A549 (cell line): ENCODE data around the gene TPCN2. TPM values are rescaled to one million over a fixed set of nuclear protein-coding genes. Genes with fewer than 3 reads are reported as not detected.

Experiments
- ATAC-seq, 2 experiments: fragments of 200-7000 bp in 1 of 2; fragments of >200 bp in 1 of 2; cut with Nextera tagmentation in 1 of 2; cut with Tn5 transposase in 1 of 2; 3 replicates each; pipeline versions ENCODE4 v1.8.0 to v1.9.1; 2018 to 2020; ENCODE audit warnings: mild to moderate bottlenecking in 1 of 2, moderate library complexity in 1 of 2
- CTCF ChIA-PET: fragments of 300-600 bp; sonication (Branson Sonifier 250); formaldehyde crosslinking; extraction: SDS; loops from one replicate; lab custom pipeline; 2021; ENCODE audit warnings: antibody characterized with exemption, inconsistent platforms; lab: Yijun Ruan, JAX
- POLR2A ChIA-PET: fragments of 350-600 bp; formaldehyde crosslinking; extraction: SDS; loops from one replicate; lab custom pipeline; 2021; ENCODE audit warnings: antibody characterized with exemption, inconsistent platforms; lab: Yijun Ruan, JAX
- DNase-seq, 2 experiments: peaks; one replicate each; pipeline versions ENCODE4 v3.0.0 to v3.0.0-alpha.2; 2011 to 2016; ENCODE audit warnings: low read depth in 1 of 2, low spot score in 1 of 2
- FAIRE-seq: peaks from 2 replicates; lab custom pipeline; 2011; peaks lifted over from hg19 to GRCh38; lab: Jason Lieb, UNC
- H3K27ac ChIP-seq, 2 experiments: fragments of >200 bp; sonication (Bioruptor Twin); formaldehyde crosslinking; 3 replicates each; pipeline ENCODE4 v1.5.1; 2016 to 2017
- H3K4me1 ChIP-seq: fragments of >200 bp; sonication (Bioruptor Twin); formaldehyde crosslinking; 3 replicates; pipeline ENCODE4 v1.6.1; 2016
- H3K4me2 ChIP-seq: fragments of >200 bp; sonication (Bioruptor Twin); formaldehyde crosslinking; 3 replicates; pipeline ENCODE4 v1.6.1; 2016
- H3K4me3 ChIP-seq: fragments of >200 bp; sonication (Bioruptor Twin); formaldehyde crosslinking; 3 replicates; pipeline ENCODE4 v1.5.1; 2016
- H3K9me3 ChIP-seq: fragments of >200 bp; sonication (Bioruptor Twin); formaldehyde crosslinking; 3 replicates; pipeline ENCODE4 v1.6.1; 2016
- CEBPB ChIP-seq, 2 experiments: fragments of >200 bp in 1 of 2; sonication (Bioruptor Twin) in 1 of 2; formaldehyde crosslinking in 1 of 2; IDR thresholded peaks; 2 replicates each; pipeline ENCODE4 v1.6.1; 2012 to 2016
- EP300 ChIP-seq, 2 experiments: fragments of >200 bp; sonication (Bioruptor Twin); formaldehyde crosslinking; IDR thresholded peaks; 2 replicates in 1 of 2; 3 replicates in 1 of 2; pipeline ENCODE4 v1.6.1; 2016 to 2017
- FOXS1 ChIP-seq: fragments of 250-450 bp; sonication (Bioruptor Pico); IDR thresholded peaks from 2 replicates; pipeline ENCODE4 v1.5.0; 2020; ENCODE audit warnings: mild to moderate bottlenecking, moderate library complexity
- GATA3 ChIP-seq: IDR thresholded peaks from 2 replicates; pipeline ENCODE4 v1.6.1; 2012; ENCODE audit warnings: borderline replicate concordance
- HOXB13 ChIP-seq: fragments of 250-450 bp; sonication (Bioruptor Pico); IDR thresholded peaks from 2 replicates; pipeline ENCODE4 v1.5.0; 2020; ENCODE audit warnings: low read depth, mild to moderate bottlenecking, moderate library complexity
- HOXB5 ChIP-seq: fragments of 250-450 bp; sonication (Bioruptor Pico); IDR thresholded peaks from 2 replicates; pipeline ENCODE4 v1.5.0; 2020; ENCODE audit warnings: mild to moderate bottlenecking, moderate library complexity
- JUN ChIP-seq, 2 experiments: fragments of >200 bp; sonication (Bioruptor Twin); formaldehyde crosslinking; IDR thresholded peaks; 2 replicates in 1 of 2; 3 replicates in 1 of 2; pipeline ENCODE4 v1.6.1; 2016 to 2017
- KDM5A ChIP-seq: fragments of 200-600 bp; sonication (generic); IDR thresholded peaks from 2 replicates; pipeline ENCODE4 v1.6.1; 2016; ENCODE audit warnings: antibody characterized with exemption, mild to moderate bottlenecking
- MAFK ChIP-seq: fragments of 450-650 bp; IDR thresholded peaks from 2 replicates; pipeline ENCODE4 v1.6.1; 2014; ENCODE audit not compliant: partially characterized antibody
- MAZ ChIP-seq: fragments of 150-350 bp; IDR thresholded peaks from 2 replicates; pipeline ENCODE4 v1.6.1; 2014; ENCODE audit warnings: antibody characterized with exemption, low read depth, low read length, borderline replicate concordance
- NR3C1 ChIP-seq: fragments of >200 bp; sonication (Bioruptor Twin); formaldehyde crosslinking; IDR thresholded peaks from 3 replicates; pipeline ENCODE4 v1.6.1; 2017
- POLR2A ChIP-seq: IDR thresholded peaks from 2 replicates; pipeline ENCODE4 v1.6.1; 2012; ENCODE audit warnings: mild to moderate bottlenecking, low read length
- POLR2AphosphoS2 ChIP-seq: conservative IDR thresholded peaks from 2 replicates; pipeline ENCODE4 v1.6.1; 2012; ENCODE audit warnings: low read length, improper control_type of control experiment, inconsistent platforms
- RAD21 ChIP-seq, 2 experiments: fragments of >200 bp in 1 of 2; sonication (Bioruptor Twin) in 1 of 2; formaldehyde crosslinking in 1 of 2; IDR thresholded peaks in 1 of 2; conservative IDR thresholded peaks in 1 of 2; 2 replicates in 1 of 2; 3 replicates in 1 of 2; pipeline ENCODE4 v1.6.1; 2012 to 2018; ENCODE audit warnings: inconsistent platforms in 1 of 2
- RCOR1 ChIP-seq: fragments of 150-350 bp; IDR thresholded peaks from 2 replicates; pipeline ENCODE4 v1.6.1; 2014; ENCODE audit warnings: antibody characterized with exemption, low read length, low read depth
- SMC3 ChIP-seq: fragments of >200 bp; sonication (Bioruptor Twin); formaldehyde crosslinking; IDR thresholded peaks from 3 replicates; pipeline ENCODE4 v1.6.1; 2018; ENCODE audit warnings: inconsistent platforms
- TFCP2L1 ChIP-seq: fragments of 250-450 bp; sonication (Bioruptor Pico); IDR thresholded peaks from 2 replicates; pipeline ENCODE4 v1.5.0; 2021; ENCODE audit warnings: mild to moderate bottlenecking
- TP53 ChIP-seq: fragments of 250-450 bp; sonication (Bioruptor Pico); IDR thresholded peaks from 2 replicates; pipeline ENCODE4 v1.5.0; 2021; ENCODE audit warnings: mild to moderate bottlenecking, moderate library complexity
- ZC3H11A ChIP-seq: fragments of 450-650 bp; IDR thresholded peaks from 2 replicates; pipeline ENCODE4 v1.6.1; 2014; ENCODE audit warnings: antibody characterized with exemption, mild to moderate bottlenecking
- ZFP36 ChIP-seq: fragments of 450-650 bp; IDR thresholded peaks from 2 replicates; pipeline ENCODE4 v1.6.1; 2014; ENCODE audit warnings: borderline replicate concordance; ENCODE audit not compliant: partially characterized antibody
- WGBS: methylation state at CpG from one replicate; pipeline ENCODE4 v1.1.6; 2017; ENCODE audit errors: missing lambda C conversion rate; 5-methylcytosine and 5-hydroxymethylcytosine counted together
- polyA plus RNA-seq, 4 experiments: library from polyadenylated mRNA; depleted of rRNA in 3 of 4; stranded (reverse); fragments of >200 nt; fragmentation: RNase III in 1 of 4; extraction: RNeasy Plus Mini Kit Qiagen cat#74134 plus additional on column Dnase treatment in 1 of 4; gene quantifications; 2 replicates in 3 of 4; 3 replicates in 1 of 4; pipeline ENCODE4 v1.2.3, GENCODE V29; 2011 to 2017
- TF ChIP-seq, protein P1 (sequence below): IDR thresholded peaks from 2 replicates; pipeline ENCODE4 v1.6.1; 2012
- TF ChIP-seq, protein P2 (sequence below): IDR thresholded peaks from 2 replicates; pipeline ENCODE4 v1.6.1; 2012
- TF ChIP-seq, protein P3 (sequence below): fragments of >200 bp; sonication (Bioruptor Twin); formaldehyde crosslinking; IDR thresholded peaks from 3 replicates; pipeline ENCODE4 v1.5.1; 2016
- TF ChIP-seq, protein P4 (sequence below): fragments of 250-450 bp; sonication (Bioruptor Pico); IDR thresholded peaks from 2 replicates; pipeline ENCODE4 v1.5.0; 2020; ENCODE audit warnings: low read depth, mild to moderate bottlenecking, moderate library complexity

Gene TPCN2
- polyA plus RNA-seq, 2 of the 4 experiments (the other 2 are of a cell fraction) = 8.1 to 8.8 TPM

DNA sequence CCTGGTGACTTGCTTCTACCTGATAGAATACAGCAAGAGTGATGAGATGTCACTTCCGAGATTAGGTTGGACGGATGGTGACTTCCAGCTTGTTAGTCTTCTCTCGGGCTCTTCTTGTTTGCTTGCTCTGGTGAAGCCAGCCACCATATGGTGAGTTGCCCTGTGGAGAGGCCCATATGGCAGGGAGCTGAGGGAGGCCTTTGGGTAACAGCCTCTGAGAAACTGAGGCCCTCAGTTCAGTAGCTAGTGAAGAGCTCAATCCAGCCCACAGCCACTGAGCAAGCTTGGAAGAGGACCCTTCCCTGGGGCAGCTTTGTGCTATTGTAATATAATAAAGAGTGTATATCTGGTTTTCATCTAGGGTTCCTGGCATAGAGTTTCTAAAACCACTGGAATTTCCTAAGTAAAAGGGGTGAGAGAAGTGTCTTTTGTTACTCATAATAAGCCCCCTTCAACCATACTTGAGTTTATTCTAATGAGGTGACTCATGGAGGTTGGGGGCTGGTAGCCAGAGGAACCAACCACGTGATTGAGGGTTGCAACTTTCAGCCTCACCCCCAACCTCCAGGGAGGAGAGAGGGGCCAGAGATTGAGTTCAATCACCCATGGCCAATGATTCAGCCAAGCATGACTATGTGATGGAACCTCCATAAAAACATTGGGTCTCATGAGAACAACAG is 8.0 kb upstream of the TPCN2 start:
- no peak for FAIRE-seq
- no peaks in the 10 kb centered on the region for H3K9me3 ChIP-seq
- CTCF ChIA-PET = interaction anchor here (1.0 kb wide), 1 partner anchor 14 kb away, joined by 3 read pairs; no protein-coding TSS in a partner anchor
- peaks cover 11% of the 10 kb centered on the region; the same call in 2 of the 3 replicates for H3K4me1 ChIP-seq
- no peak for TF ChIP-seq NR3C1
- H3K4me3 ChIP-seq = no peak overlapping the region
- POLR2A ChIA-PET = no interaction called here
- no peak for DNase-seq
- no peak overlapping the region for H3K4me2 ChIP-seq
- H3K27ac ChIP-seq = no peak overlapping the region
- no peak for ATAC-seq
- WGBS = 71% methylated on average over 4 of the region's 4 CpGs

DNA sequence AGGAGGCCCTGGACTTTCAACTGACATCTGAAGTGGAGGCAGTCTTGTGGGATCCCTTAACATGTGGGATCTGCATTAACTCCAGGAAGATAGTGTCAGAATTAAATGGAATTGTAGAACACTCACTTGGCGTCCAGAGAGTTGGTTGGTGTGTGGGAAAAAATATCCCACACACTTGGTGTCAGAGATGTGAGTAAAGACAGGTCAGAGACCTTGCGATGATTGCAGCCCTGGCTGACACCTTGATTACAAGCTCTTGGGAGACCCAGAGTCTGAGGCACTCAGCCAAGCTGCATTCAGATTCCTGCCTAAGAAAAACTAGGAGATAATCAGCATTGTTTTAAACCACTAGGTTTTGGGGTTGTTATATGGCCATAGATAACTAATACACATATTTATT is 7.2 kb upstream of the TPCN2 start:
- Histone ChIP-seq H3K9me3 (no peaks in the 10 kb centered on the region), H3K4me1 (peaks cover 11% of the 10 kb centered on the region; the same call in 2 of the 3 replicates), H3K27ac (no peak overlapping the region), H3K4me3 (no peak overlapping the region), H3K4me2 (no peak overlapping the region)
- DNase-seq = no peak
- TF ChIP-seq ZFP36 = no peak
- ChIA-PET CTCF (interaction anchor here (0.7 to 1.8 kb wide), 5 partner anchors 10 to 172 kb away, joined by 3 to 5 read pairs (median 3); no protein-coding TSS in a partner anchor), POLR2A (no interaction called here)
- ATAC-seq = no peak
- 80% methylated on average over 2 of the region's 2 CpGs for WGBS
- FAIRE-seq = no peak

DNA sequence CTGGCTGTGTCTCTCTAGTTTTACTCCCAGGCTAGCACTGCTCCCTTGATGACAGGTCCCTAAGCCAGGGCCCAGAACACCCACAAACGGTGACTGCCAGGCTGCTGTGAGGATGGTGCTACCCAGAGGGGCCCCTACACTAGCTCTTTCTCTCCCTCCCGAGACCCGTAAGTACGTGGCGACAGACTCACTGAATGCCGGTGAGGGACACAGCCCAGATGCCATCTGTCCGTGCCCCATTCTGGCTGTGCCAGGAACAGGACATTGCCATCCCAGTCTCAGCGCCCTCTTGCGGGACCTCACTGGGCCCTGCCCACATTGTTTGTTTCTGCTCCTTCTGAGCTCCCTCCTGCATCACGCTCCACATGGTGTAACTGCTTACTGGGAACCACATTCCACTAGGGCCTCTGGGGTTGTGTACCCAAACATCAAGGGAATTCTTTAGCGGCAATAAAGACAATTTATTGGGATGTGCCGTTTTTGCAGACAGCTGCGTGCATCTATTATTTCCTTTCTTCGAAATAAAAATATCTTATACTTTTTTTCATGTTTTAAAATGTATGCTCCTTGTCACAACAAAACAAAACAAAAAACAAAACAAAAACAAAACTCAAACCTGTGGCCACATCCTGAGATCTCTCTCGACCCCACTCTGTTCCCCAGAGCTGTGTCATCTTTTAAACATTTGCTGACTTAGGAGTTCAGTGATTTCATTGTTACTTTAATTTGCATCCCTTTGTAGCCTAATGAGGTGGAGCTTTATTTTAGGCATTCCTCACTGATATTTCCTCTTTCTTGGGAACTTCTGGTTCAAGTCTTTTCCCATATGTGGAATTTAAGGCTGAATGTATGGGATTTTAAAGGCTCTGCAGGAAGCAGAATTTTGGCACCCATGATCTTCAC is 4.4 kb upstream of the TPCN2 start:
- Histone ChIP-seq H3K9me3 (no peaks in the 10 kb centered on the region), H3K4me2 (peak overlapping the region; percentile 61), H3K27ac (peak overlapping the region; percentile 1 to 63; a peak in 3 of 6 replicates), H3K4me3 (no peak overlapping the region), H3K4me1 (peaks cover 12% of the 10 kb centered on the region; the same call in 2 of the 3 replicates)
- peak; percentile 81 to 89 for ATAC-seq
- TF ChIP-seq RCOR1 = no peak
- TF ChIP-seq ZC3H11A = no peak
- peak; percentile 65 to 69 for TF ChIP-seq RAD21 (conservative IDR thresholded peaks at IDR 0.05 in 1 of 2, IDR thresholded peaks at IDR 0.05 in 1 of 2)
- TF ChIP-seq POLR2AphosphoS2 = no peak
- no peak for TF ChIP-seq MAZ
- no peak for TF ChIP-seq HOXB13 (CRISPR knock-in tag)
- no peak for TF ChIP-seq HOXB5
- TF ChIP-seq, protein P1, sequence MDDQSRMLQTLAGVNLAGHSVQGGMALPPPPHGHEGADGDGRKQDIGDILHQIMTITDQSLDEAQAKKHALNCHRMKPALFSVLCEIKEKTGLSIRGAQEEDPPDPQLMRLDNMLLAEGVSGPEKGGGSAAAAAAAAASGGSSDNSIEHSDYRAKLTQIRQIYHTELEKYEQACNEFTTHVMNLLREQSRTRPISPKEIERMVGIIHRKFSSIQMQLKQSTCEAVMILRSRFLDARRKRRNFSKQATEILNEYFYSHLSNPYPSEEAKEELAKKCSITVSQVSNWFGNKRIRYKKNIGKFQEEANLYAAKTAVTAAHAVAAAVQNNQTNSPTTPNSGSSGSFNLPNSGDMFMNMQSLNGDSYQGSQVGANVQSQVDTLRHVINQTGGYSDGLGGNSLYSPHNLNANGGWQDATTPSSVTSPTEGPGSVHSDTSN = no peak
- no peak for TF ChIP-seq FOXS1 (CRISPR knock-in tag)
- TF ChIP-seq KDM5A = no peak
- TF ChIP-seq POLR2A = no peak
- TF ChIP-seq, protein P2, sequence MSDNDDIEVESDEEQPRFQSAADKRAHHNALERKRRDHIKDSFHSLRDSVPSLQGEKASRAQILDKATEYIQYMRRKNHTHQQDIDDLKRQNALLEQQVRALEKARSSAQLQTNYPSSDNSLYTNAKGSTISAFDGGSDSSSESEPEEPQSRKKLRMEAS = peak; percentile 64
- no peak for TF ChIP-seq TFCP2L1 (CRISPR knock-in tag)
- no peak for TF ChIP-seq CEBPB (IDR thresholded peaks at IDR 0.05)
- peak; percentile 86 for TF ChIP-seq SMC3
- no peak for TF ChIP-seq GATA3
- no peak for TF ChIP-seq EP300 (IDR thresholded peaks at IDR 0.05)
- no peak for TF ChIP-seq TP53 (CRISPR knock-in tag)
- peak; percentile 59 for TF ChIP-seq MAFK
- TF ChIP-seq, protein P3, sequence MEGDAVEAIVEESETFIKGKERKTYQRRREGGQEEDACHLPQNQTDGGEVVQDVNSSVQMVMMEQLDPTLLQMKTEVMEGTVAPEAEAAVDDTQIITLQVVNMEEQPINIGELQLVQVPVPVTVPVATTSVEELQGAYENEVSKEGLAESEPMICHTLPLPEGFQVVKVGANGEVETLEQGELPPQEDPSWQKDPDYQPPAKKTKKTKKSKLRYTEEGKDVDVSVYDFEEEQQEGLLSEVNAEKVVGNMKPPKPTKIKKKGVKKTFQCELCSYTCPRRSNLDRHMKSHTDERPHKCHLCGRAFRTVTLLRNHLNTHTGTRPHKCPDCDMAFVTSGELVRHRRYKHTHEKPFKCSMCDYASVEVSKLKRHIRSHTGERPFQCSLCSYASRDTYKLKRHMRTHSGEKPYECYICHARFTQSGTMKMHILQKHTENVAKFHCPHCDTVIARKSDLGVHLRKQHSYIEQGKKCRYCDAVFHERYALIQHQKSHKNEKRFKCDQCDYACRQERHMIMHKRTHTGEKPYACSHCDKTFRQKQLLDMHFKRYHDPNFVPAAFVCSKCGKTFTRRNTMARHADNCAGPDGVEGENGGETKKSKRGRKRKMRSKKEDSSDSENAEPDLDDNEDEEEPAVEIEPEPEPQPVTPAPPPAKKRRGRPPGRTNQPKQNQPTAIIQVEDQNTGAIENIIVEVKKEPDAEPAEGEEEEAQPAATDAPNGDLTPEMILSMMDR = peak; percentile 73
- TF ChIP-seq JUN (IDR thresholded peaks at IDR 0.05) = no peak
- TF ChIP-seq, protein P4, sequence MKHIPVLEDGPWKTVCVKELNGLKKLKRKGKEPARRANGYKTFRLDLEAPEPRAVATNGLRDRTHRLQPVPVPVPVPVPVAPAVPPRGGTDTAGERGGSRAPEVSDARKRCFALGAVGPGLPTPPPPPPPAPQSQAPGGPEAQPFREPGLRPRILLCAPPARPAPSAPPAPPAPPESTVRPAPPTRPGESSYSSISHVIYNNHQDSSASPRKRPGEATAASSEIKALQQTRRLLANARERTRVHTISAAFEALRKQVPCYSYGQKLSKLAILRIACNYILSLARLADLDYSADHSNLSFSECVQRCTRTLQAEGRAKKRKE (CRISPR knock-in tag) = no peak
- ChIA-PET CTCF (interaction anchor here (0.6 to 2.9 kb wide), 40 partner anchors 8 to 295 kb away, joined by 3 to 23 read pairs (median 4); no protein-coding TSS in a partner anchor), POLR2A (interaction anchor here (0.7 to 1.0 kb wide), 2 partner anchors 37 to 141 kb away, joined by 3 to 5 read pairs; partner anchors contain the start of genes IGHMBP2 and MRPL21)
- FAIRE-seq = no peak
- WGBS = 9% methylated on average over 15 of the region's 15 CpGs
- peak; percentile 80 to 84 for DNase-seq
